Endothelial cell of umbilical vein (primary cell): ENCODE results near the gene CMBL. TPM values are rescaled to one million over a fixed set of nuclear protein-coding genes. Genes with fewer than 3 reads are reported as not detected.

Experiments
- BruUV-seq: library from RNA; stranded (reverse); fragments of 400-500 nt; replicated peaks from 2 replicates; lab custom pipeline; 2021; lab: Mats Ljungman, UMichigan
- CTCF ChIA-PET: fragments of 300-600, 350-600 bp; sonication (Branson Sonifier 250); formaldehyde crosslinking; loops from one replicate; lab custom pipeline; 2021; ENCODE audit warnings: antibody characterized with exemption, inconsistent platforms; lab: Charles Lee
- POLR2A ChIA-PET: fragments of 300-600, 350-600 bp; sonication (Branson Sonifier 250); formaldehyde crosslinking; loops from one replicate; lab custom pipeline; 2021; ENCODE audit warnings: antibody characterized with exemption, inconsistent platforms; lab: Charles Lee
- DNase-seq: peaks from one replicate; pipeline ENCODE4 v3.0.0-alpha.2; 2011; ENCODE audit warnings: low read depth, low spot score
- FAIRE-seq: peaks from 2 replicates; lab custom pipeline; 2011; peaks lifted over from hg19 to GRCh38; lab: Jason Lieb, UNC
- H2AFZ ChIP-seq: 2 replicates; pipeline ENCODE4 v1.6.0; 2012; ENCODE audit warnings: low read depth, low read length, control low read depth, inconsistent platforms
- H3K27ac ChIP-seq: 2 replicates; pipeline ENCODE4 v1.5.1; 2011; ENCODE audit warnings: low read depth, mild to moderate bottlenecking, control low read depth, low read length, moderate library complexity; ENCODE audit not compliant: insufficient read depth
- H3K27me3 ChIP-seq, 2 experiments: 2 replicates each; pipeline versions ENCODE4 v1.6.0 to v1.6.1; 2011; ENCODE audit warnings: low read length in 2 of 2, mixed read lengths in 1 of 2; ENCODE audit not compliant: control insufficient read depth in 2 of 2, insufficient read depth in 2 of 2
- H3K36me3 ChIP-seq, 2 experiments: 2 replicates in 1 of 2; 3 replicates in 1 of 2; pipeline ENCODE4 v1.5.1; 2011; ENCODE audit warnings: low read length in 2 of 2, mild to moderate bottlenecking in 1 of 2, moderate library complexity in 1 of 2; ENCODE audit not compliant: control insufficient read depth in 2 of 2, insufficient read depth in 2 of 2; ENCODE audit errors: extremely low read depth in 1 of 2
- H3K4me1 ChIP-seq: 3 replicates; pipeline ENCODE4 v1.5.1; 2011; ENCODE audit warnings: mild to moderate bottlenecking, low read length; ENCODE audit not compliant: control insufficient read depth, insufficient read depth; ENCODE audit errors: extremely low read depth
- H3K4me2 ChIP-seq: 2 replicates; pipeline ENCODE4 v1.6.1; 2011; ENCODE audit warnings: low read length, control low read depth, mixed read lengths; ENCODE audit not compliant: insufficient read depth
- H3K4me3 ChIP-seq, 3 experiments: fragments of 200-600 bp in 1 of 3; sonication (generic), shearing (Covaris generic) in 1 of 3; replicated peaks in 1 of 3; 2 replicates each; pipeline ENCODE4 v1.5.1; 2011 to 2016; ENCODE audit warnings: control low read depth in 3 of 3, low read length in 3 of 3, mild to moderate bottlenecking in 2 of 3, inconsistent platforms in 1 of 3, low read depth in 1 of 3, moderate library complexity in 1 of 3; ENCODE audit not compliant: insufficient read depth in 1 of 3
- H3K79me2 ChIP-seq: 2 replicates; pipeline ENCODE4 v1.6.0; 2012; ENCODE audit warnings: low read length, inconsistent platforms; ENCODE audit not compliant: control insufficient read depth, insufficient read depth
- H3K9ac ChIP-seq: replicated peaks from 2 replicates; pipeline ENCODE3; 2011; ENCODE audit warnings: low read length, control low read depth; ENCODE audit not compliant: insufficient read depth; ENCODE audit errors: extremely low read depth
- H3K9me1 ChIP-seq: replicated peaks from 3 replicates; pipeline ENCODE4 v1.6.0; 2011; ENCODE audit warnings: mild to moderate bottlenecking, low read length; ENCODE audit not compliant: control insufficient read depth, insufficient read depth; ENCODE audit errors: extremely low read depth
- H3K9me3 ChIP-seq: replicated peaks from 2 replicates; pipeline ENCODE4 v1.5.1; 2012; ENCODE audit warnings: low read length, inconsistent platforms; ENCODE audit not compliant: control insufficient read depth, insufficient read depth
- H4K20me1 ChIP-seq: replicated peaks from 2 replicates; pipeline ENCODE3; 2011; ENCODE audit warnings: mild to moderate bottlenecking, low read length; ENCODE audit not compliant: control insufficient read depth, insufficient read depth; ENCODE audit errors: extremely low read depth
- CTCF ChIP-seq, 2 donors: IDR thresholded peaks; 1 replicate in 1 of 2; 2 replicates in 1 of 2; pipeline ENCODE4 v1.5.1; 2011; ENCODE audit warnings: low read length in 2 of 2, mild to moderate bottlenecking in 2 of 2, moderate library complexity in 2 of 2, control low read depth in 1 of 2, inconsistent platforms in 1 of 2, low read depth in 1 of 2; ENCODE audit not compliant: insufficient read depth in 1 of 2; ENCODE audit errors: extremely low read depth in 1 of 2
- EZH2 ChIP-seq: IDR thresholded peaks from 2 replicates; pipeline ENCODE4 v1.6.1; 2012; ENCODE audit warnings: borderline replicate concordance, low read depth, mild to moderate bottlenecking, moderate library complexity, low read length, inconsistent platforms; ENCODE audit not compliant: severe bottlenecking
- FOS ChIP-seq: IDR thresholded peaks from 2 replicates; pipeline ENCODE4 v1.6.1; 2011; ENCODE audit warnings: mild to moderate bottlenecking, low read length, moderate library complexity, borderline replicate concordance; ENCODE audit not compliant: insufficient read depth
- GATA2 ChIP-seq: IDR thresholded peaks from 2 replicates; pipeline ENCODE4 v1.7.0; 2011; ENCODE audit warnings: low read depth, mild to moderate bottlenecking, moderate library complexity, mixed read lengths, low read length; ENCODE audit not compliant: insufficient read length, insufficient read depth
- JUN ChIP-seq: IDR thresholded peaks from 2 replicates; pipeline ENCODE4 v1.6.1; 2011; ENCODE audit warnings: borderline replicate concordance, low read depth; ENCODE audit not compliant: insufficient read length, insufficient read depth
- MAX ChIP-seq: IDR thresholded peaks from 2 replicates; pipeline ENCODE4 v1.6.1; 2011; ENCODE audit not compliant: insufficient read depth, insufficient read length
- MYC ChIP-seq: IDR thresholded peaks from one replicate; pipeline ENCODE4 v1.6.1; 2011; ENCODE audit warnings: mild to moderate bottlenecking, low read depth, low read length
- POLR2A ChIP-seq: IDR thresholded peaks from 2 replicates; pipeline ENCODE4 v1.6.1; 2012; ENCODE audit warnings: low read depth, mild to moderate bottlenecking, control low read depth, low read length
- POLR2AphosphoS5 ChIP-seq: IDR thresholded peaks from 2 replicates; pipeline ENCODE4 v1.6.1; 2012; ENCODE audit warnings: low read depth, mild to moderate bottlenecking, control low read depth, low read length, moderate library complexity; ENCODE audit not compliant: insufficient read depth
- dilution Hi-C: fragments of 300-500 bp; cut with MboI; formaldehyde crosslinking; loops from one replicate; pipeline ENCODE4 v1.15.0; 2019; ENCODE audit warnings: low sequenced_read_pairs; ENCODE audit not compliant: extremely low pct_ligation_motif_present
- intact Hi-C: fragments of 100-400 bp; cut with micrococcal nuclease; formaldehyde crosslinking; loops from one replicate; pipeline ENCODE4 v1.10.0; 2022
- polyA plus RNA-seq, 4 experiments: library from polyadenylated mRNA; depleted of rRNA in 3 of 4; stranded (reverse) in 3 of 4; unstranded in 1 of 4; fragments of >200 nt; gene quantifications; 2 replicates each; pipeline versions ENCODE4 v1.2.1 to v1.2.3, GENCODE V29; 2011 to 2012; ENCODE audit warnings: missing spikeins in 1 of 4
- total RNA-seq: library from RNA; stranded (reverse); gene quantifications from 2 replicates; pipeline ENCODE4 v1.2.3, GENCODE V29; 2021

Gene CMBL
- total and polyA plus RNA-seq, 2 donors (not counting 3 experiments of a cell fraction or from before 2014, with no cell fraction given) = 15.9 to 19.8 TPM

- Histone ChIP-seq H3K36me3 (peaks cover 2% of the 10 kb centered on the region in 2 experiments), H2AFZ (no peak overlapping the region), H3K4me3 (no peak overlapping the region), H3K27me3 (no peaks in the 10 kb centered on the region), H3K4me1 (peaks cover 3% of the 10 kb centered on the region), H3K4me2 (no peak overlapping the region), H3K27ac (no peak overlapping the region), H3K79me2 (no peaks in the 10 kb centered on the region), H4K20me1 (no peaks in the 10 kb centered on the region), H3K9me1 (no peaks in the 10 kb centered on the region), H3K9ac (no peak overlapping the region), H3K9me3 (no peaks in the 10 kb centered on the region)
- POLR2A ChIA-PET = no interaction called here
- TF ChIP-seq FOS (no peak), MYC (no peak), CTCF (IDR thresholded peaks at IDR 0.05; ENCODE audit: extremely low read depth in 1 of 2, insufficient read depth in 1 of 2, low read depth in 1 of 2, low read length in 2 of 2) (no peak)
- CTCF ChIA-PET = interaction anchor here (1.6 kb wide), 1 partner anchor 17 kb away, joined by 3 read pairs; the partner anchor contains the start of genes ATPSCKMT and CCT5
- intact Hi-C loops (no loop called here), dilution Hi-C loops (no loop called here)
- DNase-seq = no peak
- no TSS peak for BruUV-seq
- FAIRE-seq = no peak
Observed at GRCh38 chr5:10232386-10232785, 75.3 kb downstream of the CMBL start.

- ChIA-PET POLR2A (no interaction called here), CTCF (no interaction called here)
- Histone ChIP-seq H3K4me2 (no peak overlapping the region), H3K79me2 (no peaks in the 10 kb centered on the region), H3K9me1 (no peaks in the 10 kb centered on the region), H3K27ac (no peak overlapping the region), H3K4me1 (peaks cover 5% of the 10 kb centered on the region), H3K4me3 (no peak overlapping the region), H3K9me3 (no peaks in the 10 kb centered on the region), H4K20me1 (no peaks in the 10 kb centered on the region), H2AFZ (no peak overlapping the region), H3K36me3 (peaks cover 0 to under 1% of the 10 kb centered on the region in 2 experiments), H3K27me3 (no peaks in the 10 kb centered on the region), H3K9ac (no peak overlapping the region)
- intact Hi-C loops = no loop called here
- TF ChIP-seq CTCF (IDR thresholded peaks at IDR 0.05; ENCODE audit: extremely low read depth in 1 of 2, insufficient read depth in 1 of 2, low read depth in 1 of 2, low read length in 2 of 2) (no peak), POLR2A (no peak), FOS (no peak), GATA2 (no peak), JUN (no peak), EZH2 (no peak), MYC (no peak), POLR2AphosphoS5 (no peak), MAX (no peak)
- DNase-seq (no peak), FAIRE-seq (no peak)
- BruUV-seq = no TSS peak
- dilution Hi-C loops = no loop called here
Observed at GRCh38 chr5:10229306-10230048, 78.2 kb downstream of the CMBL start.
